Fibroblast of lung (primary cell): Measurements from ENCODE around the gene ZNF548. TPM values are rescaled to one million over a fixed set of nuclear protein-coding genes. Genes with fewer than 3 reads are reported as not detected.

Source experiments
- DNase-seq, 2 donors: peaks; one replicate each; pipeline versions ENCODE4 v3.0.0 to v3.0.0-alpha.2; 2010; ENCODE audit warnings: low read depth in 2 of 2
- H2AFZ ChIP-seq: 2 replicates; pipeline ENCODE4 v1.5.1; 2012; ENCODE audit warnings: low read length, control low read depth, inconsistent platforms
- H3K27ac ChIP-seq: 2 replicates; pipeline ENCODE4 v1.5.1; 2011; ENCODE audit warnings: low read length, control low read depth; ENCODE audit not compliant: insufficient read depth
- H3K27me3 ChIP-seq: 2 replicates; pipeline ENCODE4 v1.5.1; 2011; ENCODE audit warnings: mild to moderate bottlenecking, low read length; ENCODE audit not compliant: control insufficient read depth, insufficient read depth
- H3K36me3 ChIP-seq: 2 replicates; pipeline ENCODE4 v1.5.1; 2011; ENCODE audit warnings: low read length; ENCODE audit not compliant: control insufficient read depth, insufficient read depth
- H3K4me1 ChIP-seq: 2 replicates; pipeline ENCODE4 v1.5.1; 2011; ENCODE audit warnings: low read length; ENCODE audit not compliant: control insufficient read depth, insufficient read depth; ENCODE audit errors: extremely low read depth
- H3K4me2 ChIP-seq: 2 replicates; pipeline ENCODE4 v1.5.1; 2011; ENCODE audit warnings: low read length, control low read depth; ENCODE audit not compliant: insufficient read depth; ENCODE audit errors: extremely low read depth
- H3K4me3 ChIP-seq, 4 experiments: fragments of 200-600 bp in 1 of 4; sonication (generic) in 1 of 4; replicated peaks in 1 of 4; 2 replicates each; pipeline ENCODE4 v1.5.1; 2011 to 2016; ENCODE audit warnings: low read length in 4 of 4, low read depth in 3 of 4, mild to moderate bottlenecking in 3 of 4, control low read depth in 2 of 4, inconsistent platforms in 1 of 4, mixed read lengths in 1 of 4; ENCODE audit not compliant: insufficient read depth in 1 of 4; ENCODE audit errors: control extremely low read depth in 1 of 4
- H3K79me2 ChIP-seq: 2 replicates; pipeline ENCODE4 v1.5.1; 2012; ENCODE audit warnings: mild to moderate bottlenecking, low read length, inconsistent platforms; ENCODE audit not compliant: control insufficient read depth, insufficient read depth
- H3K9ac ChIP-seq: 2 replicates; pipeline ENCODE4 v1.5.1; 2011; ENCODE audit warnings: mild to moderate bottlenecking, low read length, control low read depth; ENCODE audit not compliant: insufficient read depth
- H3K9me3 ChIP-seq: 2 replicates; pipeline ENCODE4 v1.5.1; 2012; ENCODE audit warnings: low read depth, low read length; ENCODE audit not compliant: control insufficient read depth, insufficient read depth
- H4K20me1 ChIP-seq: 2 replicates; pipeline ENCODE4 v1.5.1; 2011; ENCODE audit warnings: low read length; ENCODE audit not compliant: control insufficient read depth, insufficient read depth; ENCODE audit errors: extremely low read depth
- CTCF ChIP-seq, 2 donors: IDR thresholded peaks in 1 of 2; conservative IDR thresholded peaks in 1 of 2; 1 replicate in 1 of 2; 2 replicates in 1 of 2; pipeline ENCODE4 v1.5.1; 2011 to 2012; ENCODE audit warnings: low read length in 2 of 2, control low read depth in 1 of 2, inconsistent platforms in 1 of 2, low read depth in 1 of 2, mild to moderate bottlenecking in 1 of 2
- EZH2 ChIP-seq: IDR thresholded peaks from 2 replicates; pipeline ENCODE4 v1.5.1; 2012; ENCODE audit warnings: low read length, control low read depth, mild to moderate bottlenecking; ENCODE audit errors: missing control alignments
- polyA plus RNA-seq, 2 donors: library from polyadenylated mRNA; depleted of rRNA in 1 of 2; stranded (reverse) in 1 of 2; unstranded in 1 of 2; fragments of >200 nt; gene quantifications; 2 replicates each; pipeline ENCODE4 v1.2.1, GENCODE V29; 2011 to 2012; ENCODE audit warnings: missing spikeins in 1 of 2
- total RNA-seq: library from RNA; depleted of rRNA; stranded (reverse); fragments of >200 nt; gene quantifications from 2 replicates; pipeline ENCODE4 v1.2.1, GENCODE V29; 2014

Gene ZNF548
- total and polyA plus RNA-seq, 2 donors (not counting 1 experiment from before 2014, with no cell fraction given), result 12.0 to 21.1 TPM

- no peak overlapping the region for H3K4me3 ChIP-seq
- no peak for DNase-seq
- TF ChIP-seq CTCF (conservative IDR thresholded peaks at IDR 0.05 in 1 of 2, IDR thresholded peaks at IDR 0.05 in 1 of 2; ENCODE audit: low read depth in 1 of 2, low read length in 2 of 2) (no peak), EZH2 (no peak)
- H3K79me2 ChIP-seq, result no peaks in the 10 kb centered on the region
- no peak overlapping the region for H3K9ac ChIP-seq
- H3K36me3 ChIP-seq, result no peaks in the 10 kb centered on the region
- H2AFZ ChIP-seq, result no peak overlapping the region
- no peaks in the 10 kb centered on the region for H4K20me1 ChIP-seq
- peaks cover 2% of the 10 kb centered on the region for H3K9me3 ChIP-seq
- no peaks in the 10 kb centered on the region for H3K27me3 ChIP-seq
- no peak overlapping the region for H3K4me2 ChIP-seq
- H3K4me1 ChIP-seq, result no peaks in the 10 kb centered on the region
- H3K27ac ChIP-seq, result no peak overlapping the region
Observed at GRCh38 chr19:57382806-57383488, 6.7 kb upstream of the ZNF548 start.

GRCh38 chr19:57389194-57389729 lies 392 bp upstream of the ZNF548 start:
- Histone ChIP-seq H3K4me1 (no peaks in the 10 kb centered on the region), H4K20me1 (no peaks in the 10 kb centered on the region), H3K9ac (no peak overlapping the region), H3K36me3 (peaks cover 5% of the 10 kb centered on the region), H3K27me3 (no peaks in the 10 kb centered on the region), H3K9me3 (no peaks in the 10 kb centered on the region), H3K4me3 (peak overlapping the region; percentile 8 to 93 (median 50)), H3K27ac (peak overlapping the region; percentile 40), H3K4me2 (peak overlapping the region; percentile 60), H3K79me2 (peaks cover 37% of the 10 kb centered on the region), H2AFZ (peak overlapping the region; percentile 97)
- DNase-seq, result no peak
- TF ChIP-seq CTCF (conservative IDR thresholded peaks at IDR 0.05 in 1 of 2, IDR thresholded peaks at IDR 0.05 in 1 of 2; ENCODE audit: low read depth in 1 of 2, low read length in 2 of 2) (no peak), EZH2 (no peak)

- Histone ChIP-seq H3K4me2 (no peak overlapping the region), H3K79me2 (peaks cover 31% of the 10 kb centered on the region), H3K4me1 (no peaks in the 10 kb centered on the region), H4K20me1 (no peaks in the 10 kb centered on the region), H2AFZ (no peak overlapping the region), H3K4me3 (no peak overlapping the region), H3K36me3 (peaks cover 27% of the 10 kb centered on the region), H3K27ac (no peak overlapping the region), H3K9me3 (peaks cover 2% of the 10 kb centered on the region), H3K27me3 (no peaks in the 10 kb centered on the region), H3K9ac (no peak overlapping the region)
- TF ChIP-seq EZH2 (no peak), CTCF (conservative IDR thresholded peaks at IDR 0.05 in 1 of 2, IDR thresholded peaks at IDR 0.05 in 1 of 2; ENCODE audit: low read depth in 1 of 2, low read length in 2 of 2) (no peak)
- DNase-seq, result no peak
Observed at GRCh38 chr19:57395710-57396109, 6.1 kb downstream of the ZNF548 start.
